OCI-LY1 (cell line): Measurements from ENCODE around the gene SP100.

Experiments used
- H2AFZ ChIP-seq: fragments of 200-600 bp; sonication (generic), shearing (Covaris generic); 2 replicates; pipeline ENCODE4 v1.6.0; 2014; ENCODE audit warnings: antibody characterized with exemption, mild to moderate bottlenecking, low read length
- H3F3A ChIP-seq: fragments of 200-600 bp; sonication (generic), shearing (Covaris generic); 2 replicates; pipeline ENCODE4 v1.6.0; 2014; ENCODE audit warnings: mild to moderate bottlenecking, antibody characterized with exemption, low read length, moderate library complexity; ENCODE audit not compliant: insufficient read depth
- H3K27ac ChIP-seq: fragments of 200-600 bp; sonication (generic); 2 replicates; pipeline ENCODE4 v1.5.1; 2014; ENCODE audit warnings: low read length, mixed run types, mild to moderate bottlenecking, low read depth; ENCODE audit not compliant: poor library complexity, severe bottlenecking
- H3K27me3 ChIP-seq: fragments of 200-600 bp; sonication (generic); 2 replicates; pipeline ENCODE4 v1.6.0; 2014; ENCODE audit warnings: antibody characterized with exemption, mild to moderate bottlenecking, low read length, moderate library complexity; ENCODE audit not compliant: insufficient read depth
- H3K36me3 ChIP-seq: fragments of 200-600 bp; sonication (generic); 2 replicates; pipeline ENCODE4 v1.6.1; 2014; ENCODE audit warnings: mild to moderate bottlenecking, antibody characterized with exemption, low read length, moderate library complexity, mixed read lengths; ENCODE audit not compliant: insufficient read depth
- H3K4me1 ChIP-seq: fragments of 200-600 bp; sonication (generic); 2 replicates; pipeline ENCODE4 v1.5.1; 2014; ENCODE audit warnings: mild to moderate bottlenecking, low read length, moderate library complexity; ENCODE audit not compliant: insufficient read depth, severe bottlenecking
- H3K4me2 ChIP-seq: fragments of 200-600 bp; sonication (generic), shearing (Covaris generic); 2 replicates; pipeline ENCODE4 v1.6.1; 2014; ENCODE audit warnings: low read length
- H3K4me3 ChIP-seq: fragments of 200-600 bp; sonication (generic); 2 replicates; pipeline ENCODE4 v1.5.1; 2014; ENCODE audit warnings: low read length, low read depth, mild to moderate bottlenecking, mixed read lengths; ENCODE audit not compliant: poor library complexity, severe bottlenecking
- H3K79me2 ChIP-seq: fragments of 200-600 bp; shearing (Covaris generic); 2 replicates; pipeline ENCODE4 v1.6.1; 2016; ENCODE audit warnings: mixed run types, low read length, mixed read lengths; ENCODE audit not compliant: insufficient read depth
- H3K9ac ChIP-seq: fragments of 200-600 bp; sonication (generic), shearing (Covaris generic); 2 replicates; pipeline ENCODE4 v1.6.1; 2014; ENCODE audit warnings: mild to moderate bottlenecking, low read length, mixed read lengths
- H3K9me2 ChIP-seq: fragments of 200-600 bp; sonication (generic), shearing (Covaris generic); 2 replicates; pipeline ENCODE4 v1.6.1; 2014; ENCODE audit warnings: low read depth, mild to moderate bottlenecking, low read length, mixed read lengths
- H3K9me3 ChIP-seq: fragments of 200-600 bp; shearing (Covaris generic); 2 replicates; pipeline ENCODE4 v1.6.1; 2014; ENCODE audit warnings: low read length, mixed read lengths
- H4K20me1 ChIP-seq: fragments of 200-600 bp; sonication (generic), shearing (Covaris generic); 2 replicates; pipeline ENCODE4 v1.6.0; 2016; ENCODE audit warnings: mild to moderate bottlenecking, low read length; ENCODE audit not compliant: insufficient read depth
- CTCF ChIP-seq: fragments of 200-600 bp; sonication (generic), shearing (Covaris generic); IDR thresholded peaks from 2 replicates; pipeline ENCODE4 v1.5.1; 2017; ENCODE audit warnings: mild to moderate bottlenecking, antibody characterized with exemption, low read length, moderate library complexity, mixed read lengths
- EZH2 ChIP-seq: fragments of 200-600 bp; sonication (generic), shearing (Covaris generic); IDR thresholded peaks from 2 replicates; pipeline ENCODE4 v1.8.0; 2017; ENCODE audit warnings: borderline replicate concordance, mixed run types, mild to moderate bottlenecking, antibody characterized with exemption, low read length, moderate library complexity, mixed read lengths

Gene SP100

GRCh38 chr2:230589497-230590015, 173.6 kb downstream of the SP100 start:
- Histone ChIP-seq H3K27me3 (no peaks in the 10 kb centered on the region), H2AFZ (0 out of 2 replicates have a peak overlapping the region, but pooled peaks have one; percentile 30), H3K36me3 (no peaks in the 10 kb centered on the region), H3K4me2 (peak overlapping the region; percentile 24; the same call in 1 of the 2 replicates), H3F3A (no peaks in the 10 kb centered on the region), H3K4me1 (peaks cover 34% of the 10 kb centered on the region), H3K27ac (peak overlapping the region; percentile 67), H3K9me2 (no peaks in the 10 kb centered on the region), H3K9ac (no peak overlapping the region), H3K9me3 (no peaks in the 10 kb centered on the region), H3K79me2 (no peaks in the 10 kb centered on the region), H4K20me1 (no peaks in the 10 kb centered on the region), H3K4me3 (no peak overlapping the region)
- TF ChIP-seq CTCF = no peak
- no peak for TF ChIP-seq EZH2

GRCh38 chr2:230590333-230590732, 174.3 kb downstream of the SP100 start:
- H3K9me3 ChIP-seq = no peaks in the 10 kb centered on the region
- H3K36me3 ChIP-seq = no peaks in the 10 kb centered on the region
- H3K4me2 ChIP-seq = no peak overlapping the region
- no peaks in the 10 kb centered on the region for H3K9me2 ChIP-seq
- H3F3A ChIP-seq = no peaks in the 10 kb centered on the region
- H3K9ac ChIP-seq = no peak overlapping the region
- H4K20me1 ChIP-seq = no peaks in the 10 kb centered on the region
- no peaks in the 10 kb centered on the region for H3K79me2 ChIP-seq
- peak overlapping the region; percentile 67 for H3K27ac ChIP-seq
- H3K4me3 ChIP-seq = no peak overlapping the region
- no peak for TF ChIP-seq CTCF
- no peak for TF ChIP-seq EZH2
- H3K27me3 ChIP-seq = no peaks in the 10 kb centered on the region
- H3K4me1 ChIP-seq = peaks cover 42% of the 10 kb centered on the region
- no peak overlapping the region for H2AFZ ChIP-seq

GRCh38 chr2:230591850-230592249, 175.8 kb downstream of the SP100 start:
- Histone ChIP-seq H3F3A (no peaks in the 10 kb centered on the region), H3K4me3 (no peak overlapping the region), H3K27me3 (no peaks in the 10 kb centered on the region), H4K20me1 (no peaks in the 10 kb centered on the region), H3K36me3 (no peaks in the 10 kb centered on the region), H3K27ac (no peak overlapping the region), H3K9me2 (no peaks in the 10 kb centered on the region), H3K4me2 (no peak overlapping the region), H3K9ac (no peak overlapping the region), H2AFZ (no peak overlapping the region), H3K4me1 (peaks cover 48% of the 10 kb centered on the region), H3K9me3 (no peaks in the 10 kb centered on the region), H3K79me2 (no peaks in the 10 kb centered on the region)
- TF ChIP-seq CTCF = no peak
- TF ChIP-seq EZH2 = no peak
